GM10248 (cell line): ENCODE measurements around the gene KIF26B.

ENCODE experiments used
- CTCF ChIA-PET: fragments of 300-600 bp; sonication (Branson Sonifier 250); formaldehyde crosslinking; extraction: SDS; loops from one replicate; lab custom pipeline; 2021; ENCODE audit warnings: antibody characterized with exemption; lab: Yijun Ruan, JAX
- POLR2A ChIA-PET: fragments of 350-650 bp; sonication (Branson Sonifier 250); formaldehyde crosslinking; extraction: SDS; loops from one replicate; lab custom pipeline; 2020; ENCODE audit warnings: antibody characterized with exemption; lab: Yijun Ruan, JAX
- DNase-seq: peaks from one replicate; pipeline ENCODE4 v3.0.0; 2012; ENCODE audit errors: extremely low spot score
- CTCF ChIP-seq: IDR thresholded peaks from 2 replicates; pipeline ENCODE4 v1.5.1; 2012; ENCODE audit warnings: mild to moderate bottlenecking, low read depth; ENCODE audit errors: extremely low read depth, missing control alignments, control extremely low read depth

Gene KIF26B

GRCh38 chr1:245181158-245181517 lies 26.4 kb downstream of the KIF26B start:
- DNase-seq = no peak
- TF ChIP-seq CTCF = no peak
- POLR2A ChIA-PET = no interaction called here
- CTCF ChIA-PET = no interaction called here

GRCh38 chr1:245182028-245182427 lies 27.2 kb downstream of the KIF26B start:
- no peak for TF ChIP-seq CTCF
- CTCF ChIA-PET = no interaction called here
- DNase-seq = no peak
- POLR2A ChIA-PET = no interaction called here

GRCh38 chr1:245183429-245183828 lies 28.6 kb downstream of the KIF26B start:
- POLR2A ChIA-PET = no interaction called here
- no peak for TF ChIP-seq CTCF
- DNase-seq = no peak
- CTCF ChIA-PET = interaction anchor here (1.3 kb wide), 1 partner anchor 30 kb away, joined by 3 read pairs; no protein-coding TSS in a partner anchor

DNA sequence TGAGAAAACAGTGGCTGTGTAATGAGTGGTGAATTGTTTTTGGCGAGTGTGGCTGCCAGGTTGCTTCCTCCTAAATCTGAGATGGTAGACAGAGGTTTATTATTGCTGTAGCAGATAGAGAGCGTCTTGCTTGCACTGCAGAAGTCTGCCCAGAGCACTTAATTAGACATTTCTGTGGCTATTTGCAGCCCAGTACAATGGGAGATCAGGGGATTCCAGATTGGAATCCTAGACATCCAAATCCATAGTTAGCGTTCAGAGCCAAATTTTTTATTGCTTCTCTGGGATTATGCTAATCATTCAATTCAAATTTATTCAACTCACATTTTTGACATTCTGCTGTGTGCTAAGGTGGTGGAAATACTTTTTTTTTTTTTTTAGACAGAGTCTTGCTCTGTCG lies 30.0 kb downstream of the KIF26B start:
- POLR2A ChIA-PET = no interaction called here

GRCh38 chr1:245188403-245188802 lies 33.6 kb downstream of the KIF26B start:
- POLR2A ChIA-PET = no interaction called here
- CTCF ChIA-PET = interaction anchor here (1.4 kb wide), 1 partner anchor 32 kb away, joined by 3 read pairs; no protein-coding TSS in a partner anchor

More for the DNA sequence above, 30.0 kb downstream of the KIF26B start:
- DNase-seq = no peak
- TF ChIP-seq CTCF = no peak
- CTCF ChIA-PET = interaction anchor here (1.3 kb wide), 1 partner anchor 32 kb away, joined by 3 read pairs; no protein-coding TSS in a partner anchor

GRCh38 chr1:245195398-245195797 lies 40.6 kb downstream of the KIF26B start:
- no peak for DNase-seq
- POLR2A ChIA-PET = no interaction called here
- TF ChIP-seq CTCF = no peak
- CTCF ChIA-PET = no interaction called here

More at GRCh38 chr1:245188403-245188802, 33.6 kb downstream of the KIF26B start:
- no peak for DNase-seq
- TF ChIP-seq CTCF = no peak
